Measurements from ENCODE around the gene CFLAR.
A peak's percentile ranks its signal among the peaks of the same experiment; 100 is the strongest.

CFLAR gene

GRCh38 chr2:201107624-201108023 lies 8.3 kb upstream of the CFLAR start:
- peaks cover 3% of the 10 kb centered on the region for H3K27me3 Mint-ChIP-seq (ENCODE audit: low read depth, poor library complexity)
- no peak for TF ChIP-seq CTCF (IDR thresholded peaks at IDR 0.05)
- H3K4me1 Mint-ChIP-seq, result no peaks in the 10 kb centered on the region
- no peak for DNase-seq
- no peak overlapping the region for H3K27ac Mint-ChIP-seq
- no peak overlapping the region for H3K4me3 Mint-ChIP-seq
- no peaks in the 10 kb centered on the region for H3K36me3 Mint-ChIP-seq (ENCODE audit: low read depth)
- no peaks in the 10 kb centered on the region for H3K9me3 Mint-ChIP-seq

- no peaks in the 10 kb centered on the region for H3K9me3 Mint-ChIP-seq
- no peak for TF ChIP-seq CTCF (IDR thresholded peaks at IDR 0.05)
- no peaks in the 10 kb centered on the region for H3K4me1 Mint-ChIP-seq
- peaks cover 3% of the 10 kb centered on the region for H3K27me3 Mint-ChIP-seq (ENCODE audit: low read depth, poor library complexity)
- no peaks in the 10 kb centered on the region for H3K36me3 Mint-ChIP-seq (ENCODE audit: low read depth)
- no peak for DNase-seq
- H3K4me3 Mint-ChIP-seq, result no peak overlapping the region
- no peak overlapping the region for H3K27ac Mint-ChIP-seq
Measured at GRCh38 chr2:201108341-201108740, 7.6 kb upstream of the CFLAR start.

GRCh38 chr2:201109186-201109585 lies 6.8 kb upstream of the CFLAR start:
- Mint-ChIP-seq H3K9me3 (no peaks in the 10 kb centered on the region), H3K4me3 (no peak overlapping the region), H3K27me3 (ENCODE audit: low read depth, poor library complexity) (peaks cover 3% of the 10 kb centered on the region), H3K27ac (no peak overlapping the region), H3K36me3 (ENCODE audit: low read depth) (no peaks in the 10 kb centered on the region), H3K4me1 (no peaks in the 10 kb centered on the region)
- TF ChIP-seq CTCF (IDR thresholded peaks at IDR 0.05), result no peak
- DNase-seq, result no peak

- peaks cover 10% of the 10 kb centered on the region for H3K9me3 Mint-ChIP-seq
- H3K4me3 Mint-ChIP-seq, result no peak overlapping the region
- peaks cover 5% of the 10 kb centered on the region for H3K4me1 Mint-ChIP-seq
- no peak overlapping the region for H3K27ac Mint-ChIP-seq
- H3K27me3 Mint-ChIP-seq (ENCODE audit: low read depth, poor library complexity), result peaks cover 8% of the 10 kb centered on the region
- DNase-seq, result no peak
- peaks cover 6% of the 10 kb centered on the region for H3K36me3 Mint-ChIP-seq (ENCODE audit: low read depth)
- TF ChIP-seq CTCF (IDR thresholded peaks at IDR 0.05), result no peak
Measured at GRCh38 chr2:201110615-201111014, 5.3 kb upstream of the CFLAR start.

GRCh38 chr2:201111096-201111495 lies 4.9 kb upstream of the CFLAR start:
- Mint-ChIP-seq H3K27ac (no peak overlapping the region), H3K4me1 (peaks cover 5% of the 10 kb centered on the region), H3K4me3 (no peak overlapping the region), H3K9me3 (peaks cover 15% of the 10 kb centered on the region), H3K27me3 (ENCODE audit: low read depth, poor library complexity) (peaks cover 6% of the 10 kb centered on the region), H3K36me3 (ENCODE audit: low read depth) (peaks cover 6% of the 10 kb centered on the region)
- DNase-seq, result no peak
- TF ChIP-seq CTCF (IDR thresholded peaks at IDR 0.05), result no peak

GRCh38 chr2:201114350-201114749 lies 1.6 kb upstream of the CFLAR start:
- TF ChIP-seq CTCF (IDR thresholded peaks at IDR 0.05), result no peak
- H3K27me3 Mint-ChIP-seq (ENCODE audit: low read depth, poor library complexity), result peaks cover 16% of the 10 kb centered on the region
- peaks cover 25% of the 10 kb centered on the region for H3K4me1 Mint-ChIP-seq
- no peak for DNase-seq
- H3K36me3 Mint-ChIP-seq (ENCODE audit: low read depth), result peaks cover 6% of the 10 kb centered on the region
- H3K27ac Mint-ChIP-seq, result peak overlapping the region; percentile 87
- H3K9me3 Mint-ChIP-seq, result peaks cover 18% of the 10 kb centered on the region
- no peak overlapping the region for H3K4me3 Mint-ChIP-seq

All from nephron progenitor cell (in vitro differentiated cells).